Measurements from ENCODE around the gene INO80B.

DNA sequence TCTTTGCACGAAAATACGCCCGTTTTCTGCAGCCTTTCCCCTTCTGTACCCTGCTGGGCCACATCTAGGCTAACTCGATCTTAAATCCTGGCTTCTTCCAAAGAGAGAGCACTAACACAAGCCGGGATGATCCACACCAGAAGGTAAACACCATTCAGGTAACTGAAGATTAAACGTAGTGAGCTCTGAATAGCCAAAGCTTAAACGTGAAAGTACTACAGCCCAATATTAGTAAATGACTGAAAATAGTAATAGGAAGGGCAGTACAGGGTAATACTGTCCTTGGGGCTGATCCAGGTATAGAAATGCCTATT, 18.0 kb downstream of the INO80B start:
- TF ChIP-seq, protein P1, sequence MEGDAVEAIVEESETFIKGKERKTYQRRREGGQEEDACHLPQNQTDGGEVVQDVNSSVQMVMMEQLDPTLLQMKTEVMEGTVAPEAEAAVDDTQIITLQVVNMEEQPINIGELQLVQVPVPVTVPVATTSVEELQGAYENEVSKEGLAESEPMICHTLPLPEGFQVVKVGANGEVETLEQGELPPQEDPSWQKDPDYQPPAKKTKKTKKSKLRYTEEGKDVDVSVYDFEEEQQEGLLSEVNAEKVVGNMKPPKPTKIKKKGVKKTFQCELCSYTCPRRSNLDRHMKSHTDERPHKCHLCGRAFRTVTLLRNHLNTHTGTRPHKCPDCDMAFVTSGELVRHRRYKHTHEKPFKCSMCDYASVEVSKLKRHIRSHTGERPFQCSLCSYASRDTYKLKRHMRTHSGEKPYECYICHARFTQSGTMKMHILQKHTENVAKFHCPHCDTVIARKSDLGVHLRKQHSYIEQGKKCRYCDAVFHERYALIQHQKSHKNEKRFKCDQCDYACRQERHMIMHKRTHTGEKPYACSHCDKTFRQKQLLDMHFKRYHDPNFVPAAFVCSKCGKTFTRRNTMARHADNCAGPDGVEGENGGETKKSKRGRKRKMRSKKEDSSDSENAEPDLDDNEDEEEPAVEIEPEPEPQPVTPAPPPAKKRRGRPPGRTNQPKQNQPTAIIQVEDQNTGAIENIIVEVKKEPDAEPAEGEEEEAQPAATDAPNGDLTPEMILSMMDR (IDR thresholded peaks at IDR 0.05): no peak
- TF ChIP-seq POLR2A (IDR thresholded peaks at IDR 0.05): no peak

All from ovary (tissue), 3 donors.